GM21786 (cell line): ENCODE results near the gene TMEM129.

Experiments
- ATAC-seq: cut with Tn5 transposase; IDR thresholded peaks from one replicate; pipeline ENCODE4 v1.9.1; 2021; ENCODE audit not compliant: unreplicated experiment

TMEM129 gene

DNA sequence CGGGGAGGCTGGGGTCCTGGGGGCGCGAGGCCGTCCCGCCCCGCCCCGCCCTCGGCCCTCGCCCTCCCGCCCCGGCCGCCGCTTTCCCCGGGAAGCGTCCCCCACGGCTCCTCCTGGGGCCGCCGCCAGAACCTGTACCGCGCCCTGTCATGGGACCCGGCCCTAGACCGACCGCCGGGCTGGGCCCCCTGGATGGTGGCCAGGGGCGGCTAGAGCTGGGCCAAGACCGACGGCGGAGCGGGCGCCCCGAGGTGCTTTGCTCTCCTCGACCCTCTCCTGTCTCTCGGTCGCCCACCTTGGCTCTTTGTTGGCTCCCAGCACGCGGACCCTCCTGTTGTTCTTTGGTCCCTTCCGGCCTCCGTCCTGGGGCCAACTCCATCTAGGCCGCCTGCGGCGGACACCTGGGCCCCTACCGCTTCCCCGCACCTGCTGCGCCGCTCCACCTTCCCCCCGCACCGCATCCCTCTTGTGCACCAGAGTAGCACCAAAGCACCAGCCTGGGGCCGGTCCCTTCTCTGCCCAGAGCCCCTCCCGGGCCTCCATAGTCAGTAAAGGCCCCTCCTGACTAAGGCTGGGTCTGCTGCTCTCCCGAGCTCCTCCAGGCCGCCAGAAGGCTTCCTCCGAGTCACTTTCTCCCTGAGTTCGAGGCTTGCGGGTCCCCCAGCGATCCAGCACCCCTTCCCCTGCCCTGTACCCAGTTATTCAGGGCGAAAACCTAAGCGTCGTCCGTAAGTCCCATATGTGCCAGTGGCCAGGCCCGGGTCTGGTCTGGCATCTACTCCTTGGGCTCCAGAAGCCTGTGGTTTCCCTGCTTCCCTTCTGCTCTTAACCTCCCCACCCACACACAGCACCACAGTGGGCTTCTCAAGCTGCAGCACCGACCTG, 785 bp upstream of the TMEM129 start:
- no peak for ATAC-seq

GRCh38 chr4:1720163-1720983, 750 bp downstream of the TMEM129 start:
- ATAC-seq = no peak

- no peak for ATAC-seq
Measured at GRCh38 chr4:1718095-1718850, 2.9 kb downstream of the TMEM129 start.

GRCh38 chr4:1717129-1718094, 3.7 kb downstream of the TMEM129 start:
- no peak for ATAC-seq

GRCh38 chr4:1716065-1716945, 4.8 kb downstream of the TMEM129 start:
- no peak for ATAC-seq

GRCh38 chr4:1715002-1715758, 5.9 kb downstream of the TMEM129 start:
- peak; percentile 17 for ATAC-seq

- no peak for ATAC-seq
Measured at GRCh38 chr4:1714303-1715001, 6.7 kb downstream of the TMEM129 start.

DNA sequence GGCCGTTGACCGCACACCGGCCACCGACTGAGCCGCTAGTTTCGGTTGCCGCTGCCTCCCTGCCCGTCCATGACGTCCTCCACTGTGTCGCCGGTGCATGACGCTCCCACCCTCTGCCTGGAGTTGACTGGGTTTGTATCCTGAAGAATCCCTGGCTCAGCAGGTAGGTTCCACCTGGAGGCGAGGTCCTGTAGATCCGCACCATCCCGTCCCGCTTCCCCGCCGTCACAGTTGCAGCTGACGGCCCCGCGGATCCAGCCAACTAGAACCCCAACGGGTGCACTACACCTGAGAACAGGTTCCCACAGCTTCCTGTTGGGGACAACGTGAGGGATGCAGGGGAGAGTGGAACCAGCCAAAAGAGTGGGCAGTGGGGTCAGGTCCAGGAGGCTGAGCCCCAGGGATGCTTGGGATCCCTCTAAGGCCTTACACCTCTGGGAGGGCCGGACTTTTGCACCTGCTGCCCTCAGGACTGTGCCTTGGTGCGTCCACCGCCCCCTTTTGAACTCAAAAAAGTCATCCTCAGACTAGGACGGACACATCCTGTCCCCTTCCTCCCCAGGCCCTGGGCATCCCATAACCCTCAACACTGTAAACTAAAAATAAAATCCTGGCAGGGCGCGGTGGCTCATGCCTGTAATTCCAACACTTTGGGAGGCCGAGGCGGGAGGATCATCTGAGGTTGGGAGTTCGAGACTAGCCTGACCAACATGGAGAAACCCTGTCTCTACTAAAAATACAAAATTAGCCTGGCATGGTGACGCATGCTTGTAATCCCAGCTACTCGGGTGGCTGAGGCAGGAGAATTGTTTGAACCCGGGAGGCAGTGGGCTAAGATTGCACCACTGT, 7.9 kb downstream of the TMEM129 start:
- peak; percentile 17 for ATAC-seq

GRCh38 chr4:1712216-1713002, 8.7 kb downstream of the TMEM129 start, which contains the start of gene SLBP:
Gene SLBP, minus strand, starts transcription at chr4:1712319. Its CDS starts 131 bp downstream, at chr4:1712188.
- ATAC-seq = peak; percentile 73

DNA sequence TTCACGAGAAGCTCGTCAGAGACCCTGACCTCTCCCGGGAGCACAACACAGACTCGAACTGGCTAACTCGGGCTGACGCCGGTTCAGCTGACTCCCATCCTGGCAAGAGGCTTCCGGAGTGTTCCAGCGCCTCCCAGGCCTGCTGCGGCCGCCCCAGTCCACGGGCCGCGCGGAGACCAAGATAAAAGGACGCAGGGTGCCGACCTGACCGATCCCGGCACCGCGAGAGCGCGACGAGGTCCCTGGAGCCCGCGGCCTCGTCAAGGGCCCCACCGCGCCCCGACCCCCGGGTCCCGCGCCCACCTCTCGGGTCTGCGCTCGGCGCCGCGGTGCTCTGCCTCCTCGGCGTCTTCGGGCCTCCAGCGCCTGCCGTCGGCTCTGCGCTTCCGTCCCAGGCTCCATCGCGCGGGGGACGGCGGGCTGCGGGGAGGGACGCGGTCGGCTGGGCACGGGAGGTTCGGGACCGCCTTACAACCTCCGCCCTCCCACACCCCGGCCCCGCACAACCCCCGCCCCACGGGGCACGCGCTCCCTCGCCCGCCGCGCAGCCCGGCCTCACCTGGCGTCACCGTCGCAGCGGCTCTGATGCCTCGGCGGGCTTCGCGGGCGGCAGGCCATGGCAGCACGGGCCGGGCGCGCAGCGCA, 9.4 kb downstream of the TMEM129 start:
- no peak for ATAC-seq

DNA sequence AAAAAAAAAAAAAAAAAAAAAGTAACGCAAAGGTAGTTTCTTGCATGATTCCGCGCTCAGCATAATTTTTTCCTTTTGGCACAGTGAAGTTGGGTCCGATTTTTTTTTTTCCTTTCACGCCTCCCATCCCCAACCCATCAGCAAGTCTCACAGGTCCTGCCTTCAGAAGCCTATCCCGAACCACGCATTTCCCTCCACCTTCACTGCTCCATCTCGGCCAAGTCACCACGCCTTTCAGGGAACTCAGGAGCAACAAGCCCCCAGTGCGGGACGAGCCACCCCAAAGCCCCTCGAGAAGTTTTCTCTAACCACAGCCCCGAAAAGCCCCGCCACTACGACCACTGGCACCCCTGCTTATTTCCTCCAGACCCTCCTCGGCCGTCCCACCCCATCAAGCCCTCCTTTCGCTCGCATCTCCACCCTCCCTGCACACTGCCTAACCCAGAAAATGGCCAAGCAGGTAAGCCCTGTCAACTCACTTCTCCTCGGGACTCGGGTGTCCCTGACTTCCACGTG, 10.0 kb downstream of the TMEM129 start:
- ATAC-seq = no peak

DNA sequence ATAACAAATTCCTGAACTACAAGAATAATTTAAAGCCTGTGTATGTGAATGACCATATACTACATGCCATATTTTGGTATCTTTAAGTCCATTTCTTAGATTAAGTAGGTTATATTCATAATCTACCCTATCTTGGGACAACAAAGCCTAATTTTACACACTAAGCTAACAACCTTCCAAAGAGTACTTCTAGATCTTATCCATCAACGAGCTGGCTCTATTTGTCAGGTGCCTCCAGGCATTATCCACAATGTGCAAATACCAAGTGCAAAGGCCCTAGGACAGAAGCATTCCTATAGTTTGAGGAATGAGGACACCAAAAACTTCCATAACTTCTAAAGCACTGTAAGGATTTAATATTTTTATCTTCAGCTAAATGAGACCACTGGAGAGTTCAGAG, 12.5 kb downstream of the TMEM129 start:
- ATAC-seq = no peak

- ATAC-seq = no peak
Measured at GRCh38 chr4:1706358-1706757, 14.8 kb downstream of the TMEM129 start.

- no peak for ATAC-seq
Measured at GRCh38 chr4:1705732-1706131, 15.4 kb downstream of the TMEM129 start.

DNA sequence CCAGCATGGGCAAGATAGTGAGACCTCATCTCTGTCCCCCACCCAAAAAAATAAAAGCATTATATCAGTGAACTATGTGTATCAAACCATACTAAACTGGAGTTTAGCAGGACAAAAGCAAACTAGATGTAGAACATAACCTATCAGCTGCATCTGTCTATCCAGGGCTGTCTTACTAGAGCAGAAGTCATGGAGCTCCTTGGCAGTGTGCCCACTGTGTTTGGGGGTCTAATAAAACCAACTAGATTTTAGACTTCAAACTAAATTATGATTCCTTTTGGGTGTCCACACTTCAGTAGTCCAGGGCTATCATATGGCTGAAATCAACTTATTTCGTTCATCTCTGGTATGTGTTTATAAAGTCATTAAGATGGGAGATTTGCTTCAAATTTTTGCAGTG, 17.3 kb downstream of the TMEM129 start:
- no peak for ATAC-seq
